ENCODE data around the gene MRPL36. TPM values are rescaled to one million over a fixed set of nuclear protein-coding genes. Genes with fewer than 3 reads are reported as not detected.

The MRPL36 gene
- total RNA-seq, 5 donors from 2014 or later (not counting 1 experiment from before 2014, with no cell fraction given) = 10.6 to 32.5 (median 29.8) TPM

- peaks cover 16 to 34% of the 10 kb centered on the region in 2 donors for H3K27me3 Mint-ChIP-seq
- H3K4me3 Mint-ChIP-seq = no peak overlapping the region
- H3K27ac Mint-ChIP-seq = no peak overlapping the region
- peaks cover 5 to 10% (median 6%) of the 10 kb centered on the region in 3 donors for H3K9me3 Mint-ChIP-seq
- H3K36me3 Mint-ChIP-seq = no peaks in the 10 kb centered on the region
- DNase-seq (peak in 1 of 35 experiments; percentile 21), ATAC-seq (replicated peaks in 1 of 4) (no peak)
- no peak overlapping the region for H3K4me3 ChIP-seq (ENCODE audit: control insufficient read depth in 1 of 2, extremely low read depth in 1 of 2, low read length in 1 of 2)
- no peak overlapping the region for H3K27ac ChIP-seq (ENCODE audit: low read length)
- no peaks in the 10 kb centered on the region for H3K4me1 ChIP-seq (ENCODE audit: control insufficient read depth in 1 of 2, extremely low read depth in 1 of 2, insufficient read depth in 2 of 2, low read length in 2 of 2)
- CTCF ChIA-PET = interaction anchor here in 1 of 2 donors (0.7 kb wide), 1 partner anchor 73 kb away, joined by 4 read pairs; no protein-coding TSS in a partner anchor
- peaks cover 0 to 54% of the 10 kb centered on the region in 2 experiments for H3K27me3 ChIP-seq (replicated peaks in 1 of 2; ENCODE audit: control insufficient read depth in 2 of 2, extremely low read depth in 1 of 2, insufficient read depth in 2 of 2, low read length in 1 of 2)
- no peaks in the 10 kb centered on the region for H3K4me1 Mint-ChIP-seq
- 70% methylated on average over 9 of the region's 13 CpGs for WGBS (ENCODE audit: insufficient coverage)
- no peaks in the 10 kb centered on the region for H3K9me3 ChIP-seq
- POLR2A ChIA-PET = no interaction called here
- no peaks in the 10 kb centered on the region for H3K36me3 ChIP-seq (ENCODE audit: control insufficient read depth in 2 of 2, extremely low read depth in 1 of 2, insufficient read depth in 1 of 2, low read length in 1 of 2)
Observed at GRCh38 chr5:1759378-1759970, 40.2 kb downstream of the MRPL36 start.

- peaks cover 5 to 10% (median 6%) of the 10 kb centered on the region in 3 donors for H3K9me3 Mint-ChIP-seq
- peaks cover 0 to 47% of the 10 kb centered on the region in 2 experiments for H3K27me3 ChIP-seq (replicated peaks in 1 of 2; ENCODE audit: control insufficient read depth in 2 of 2, extremely low read depth in 1 of 2, insufficient read depth in 2 of 2, low read length in 1 of 2)
- H3K36me3 ChIP-seq (ENCODE audit: control insufficient read depth in 2 of 2, extremely low read depth in 1 of 2, insufficient read depth in 1 of 2, low read length in 1 of 2) = no peaks in the 10 kb centered on the region
- H3K4me1 Mint-ChIP-seq = no peaks in the 10 kb centered on the region
- H3K27ac ChIP-seq (ENCODE audit: low read length) = no peak overlapping the region
- H3K4me1 ChIP-seq (ENCODE audit: control insufficient read depth in 1 of 2, extremely low read depth in 1 of 2, insufficient read depth in 2 of 2, low read length in 2 of 2) = no peaks in the 10 kb centered on the region
- H3K27me3 Mint-ChIP-seq = peaks cover 11 to 29% of the 10 kb centered on the region in 2 donors
- 86% methylated on average over 2 of the region's 3 CpGs for WGBS (ENCODE audit: insufficient coverage)
- no peak overlapping the region for H3K27ac Mint-ChIP-seq
- ChIA-PET CTCF (interaction anchor here in 1 of 2 donors (0.7 kb wide), 2 partner anchors 8 to 74 kb away, joined by 4 to 6 read pairs; no protein-coding TSS in a partner anchor), POLR2A (no interaction called here)
- no peaks in the 10 kb centered on the region for H3K9me3 ChIP-seq
- no peaks in the 10 kb centered on the region for H3K36me3 Mint-ChIP-seq
- no peak overlapping the region for H3K4me3 Mint-ChIP-seq
- ATAC-seq (replicated peaks in 1 of 4) (no peak), DNase-seq (no peak)
- no peak overlapping the region for H3K4me3 ChIP-seq (ENCODE audit: control insufficient read depth in 1 of 2, extremely low read depth in 1 of 2, low read length in 1 of 2)
Observed at GRCh38 chr5:1758574-1758973, 41.1 kb downstream of the MRPL36 start.

GRCh38 chr5:1757511-1757910, 42.1 kb downstream of the MRPL36 start:
- H3K27ac ChIP-seq (ENCODE audit: low read length) = no peak overlapping the region
- no peaks in the 10 kb centered on the region for H3K4me1 ChIP-seq (ENCODE audit: control insufficient read depth in 1 of 2, extremely low read depth in 1 of 2, insufficient read depth in 2 of 2, low read length in 2 of 2)
- Mint-ChIP-seq H3K27ac (no peak overlapping the region), H3K4me1 (no peaks in the 10 kb centered on the region), H3K36me3 (no peaks in the 10 kb centered on the region), H3K9me3 (peaks cover 5 to 10% (median 6%) of the 10 kb centered on the region in 3 donors), H3K4me3 (no peak overlapping the region), H3K27me3 (peaks cover 10 to 25% of the 10 kb centered on the region in 2 donors)
- DNase-seq = no peak
- peaks cover 0 to 40% of the 10 kb centered on the region in 2 experiments for H3K27me3 ChIP-seq (replicated peaks in 1 of 2; ENCODE audit: control insufficient read depth in 2 of 2, extremely low read depth in 1 of 2, insufficient read depth in 2 of 2, low read length in 1 of 2)
- ChIA-PET POLR2A (no interaction called here), CTCF (no interaction called here)
- no peak for ATAC-seq (replicated peaks in 1 of 4)
- 93% methylated on average over 8 of the region's 10 CpGs for WGBS (ENCODE audit: insufficient coverage)
- H3K4me3 ChIP-seq (ENCODE audit: control insufficient read depth in 1 of 2, extremely low read depth in 1 of 2, low read length in 1 of 2) = no peak overlapping the region
- H3K36me3 ChIP-seq (ENCODE audit: control insufficient read depth in 2 of 2, extremely low read depth in 1 of 2, insufficient read depth in 1 of 2, low read length in 1 of 2) = no peaks in the 10 kb centered on the region
- H3K9me3 ChIP-seq = no peaks in the 10 kb centered on the region

GRCh38 chr5:1756481-1756880, 43.2 kb downstream of the MRPL36 start:
- Mint-ChIP-seq H3K9me3 (peaks cover 5 to 10% (median 6%) of the 10 kb centered on the region in 3 donors), H3K4me3 (no peak overlapping the region), H3K36me3 (no peaks in the 10 kb centered on the region), H3K27me3 (peaks cover 9 to 24% of the 10 kb centered on the region in 2 donors), H3K27ac (no peak overlapping the region), H3K4me1 (no peaks in the 10 kb centered on the region)
- POLR2A ChIA-PET = no interaction called here
- Histone ChIP-seq H3K27me3 (replicated peaks in 1 of 2; ENCODE audit: control insufficient read depth in 2 of 2, extremely low read depth in 1 of 2, insufficient read depth in 2 of 2, low read length in 1 of 2) (peaks cover 0 to 45% of the 10 kb centered on the region in 2 experiments), H3K4me1 (ENCODE audit: control insufficient read depth in 1 of 2, extremely low read depth in 1 of 2, insufficient read depth in 2 of 2, low read length in 2 of 2) (no peaks in the 10 kb centered on the region), H3K4me3 (ENCODE audit: control insufficient read depth in 1 of 2, extremely low read depth in 1 of 2, low read length in 1 of 2) (no peak overlapping the region), H3K36me3 (ENCODE audit: control insufficient read depth in 2 of 2, extremely low read depth in 1 of 2, insufficient read depth in 1 of 2, low read length in 1 of 2) (no peaks in the 10 kb centered on the region), H3K27ac (ENCODE audit: low read length) (no peak overlapping the region), H3K9me3 (no peaks in the 10 kb centered on the region)
- CTCF ChIA-PET = no interaction called here
- no peak for DNase-seq
- 70% methylated on average over 6 of the region's 11 CpGs for WGBS (ENCODE audit: insufficient coverage)
- ATAC-seq (replicated peaks in 1 of 4) = no peak

- peaks cover 0 to 40% of the 10 kb centered on the region in 2 experiments for H3K27me3 ChIP-seq (replicated peaks in 1 of 2; ENCODE audit: control insufficient read depth in 2 of 2, extremely low read depth in 1 of 2, insufficient read depth in 2 of 2, low read length in 1 of 2)
- Mint-ChIP-seq H3K4me3 (no peak overlapping the region), H3K36me3 (no peaks in the 10 kb centered on the region), H3K27me3 (peaks cover 9 to 21% of the 10 kb centered on the region in 2 donors), H3K9me3 (peaks cover 5 to 10% (median 6%) of the 10 kb centered on the region in 3 donors), H3K27ac (no peak overlapping the region), H3K4me1 (no peaks in the 10 kb centered on the region)
- CTCF ChIA-PET = no interaction called here
- DNase-seq = no peak
- no peaks in the 10 kb centered on the region for H3K9me3 ChIP-seq
- H3K36me3 ChIP-seq (ENCODE audit: control insufficient read depth in 2 of 2, extremely low read depth in 1 of 2, insufficient read depth in 1 of 2, low read length in 1 of 2) = no peaks in the 10 kb centered on the region
- 84% methylated on average over 11 of the region's 14 CpGs for WGBS (ENCODE audit: insufficient coverage)
- H3K27ac ChIP-seq (ENCODE audit: low read length) = no peak overlapping the region
- no peaks in the 10 kb centered on the region for H3K4me1 ChIP-seq (ENCODE audit: control insufficient read depth in 1 of 2, extremely low read depth in 1 of 2, insufficient read depth in 2 of 2, low read length in 2 of 2)
- no peak for ATAC-seq (replicated peaks in 1 of 4)
- POLR2A ChIA-PET = no interaction called here
- no peak overlapping the region for H3K4me3 ChIP-seq (ENCODE audit: control insufficient read depth in 1 of 2, extremely low read depth in 1 of 2, low read length in 1 of 2)
Observed at GRCh38 chr5:1755321-1755949, 44.2 kb downstream of the MRPL36 start.

- no peaks in the 10 kb centered on the region for H3K4me1 Mint-ChIP-seq
- ATAC-seq (replicated peaks in 1 of 4) (no peak), DNase-seq (peak in 1 of 35 experiments; percentile 10)
- H3K36me3 Mint-ChIP-seq = no peaks in the 10 kb centered on the region
- Histone ChIP-seq H3K27me3 (replicated peaks in 1 of 2; ENCODE audit: control insufficient read depth in 2 of 2, extremely low read depth in 1 of 2, insufficient read depth in 2 of 2, low read length in 1 of 2) (peaks cover 0 to 38% of the 10 kb centered on the region in 2 experiments), H3K4me3 (ENCODE audit: control insufficient read depth in 1 of 2, extremely low read depth in 1 of 2, low read length in 1 of 2) (no peak overlapping the region), H3K4me1 (ENCODE audit: control insufficient read depth in 1 of 2, extremely low read depth in 1 of 2, insufficient read depth in 2 of 2, low read length in 2 of 2) (no peaks in the 10 kb centered on the region), H3K27ac (ENCODE audit: low read length) (no peak overlapping the region), H3K9me3 (no peaks in the 10 kb centered on the region), H3K36me3 (ENCODE audit: control insufficient read depth in 2 of 2, extremely low read depth in 1 of 2, insufficient read depth in 1 of 2, low read length in 1 of 2) (no peaks in the 10 kb centered on the region)
- peaks cover 5 to 10% (median 6%) of the 10 kb centered on the region in 3 donors for H3K9me3 Mint-ChIP-seq
- ChIA-PET CTCF (no interaction called here), POLR2A (no interaction called here)
- no peak overlapping the region for H3K27ac Mint-ChIP-seq
- 80% methylated on average over 10 of the region's 14 CpGs for WGBS (ENCODE audit: insufficient coverage)
- peaks cover 9 to 21% of the 10 kb centered on the region in 2 donors for H3K27me3 Mint-ChIP-seq
- H3K4me3 Mint-ChIP-seq = no peak overlapping the region
Observed at GRCh38 chr5:1754531-1755220, 45.0 kb downstream of the MRPL36 start.
